GM12878 (cell line): ENCODE measurements around the gene CWC22. TPM values are rescaled to one million over a fixed set of nuclear protein-coding genes. Genes with fewer than 3 reads are reported as not detected.

ENCODE experiments used
- ATAC-seq: fragments of 200-7000 bp; cut with Tn5 transposase; 3 replicates; pipeline ENCODE4 v1.9.1; 2020; ENCODE audit warnings: mild to moderate bottlenecking, moderate library complexity
- BruUV-seq: library from RNA; stranded (reverse); fragments of 400-500 nt; replicated peaks from 2 replicates; lab custom pipeline; 2021; lab: Mats Ljungman, UMichigan
- CTCF ChIA-PET: fragments of 300-600 bp; sonication (Branson Sonifier 250); formaldehyde crosslinking; extraction: SDS; loops from one replicate; lab custom pipeline; 2021; ENCODE audit warnings: inconsistent platforms; lab: Yijun Ruan, JAX
- POLR2A ChIA-PET: fragments of 350-600 bp; formaldehyde crosslinking; extraction: SDS; loops from one replicate; lab custom pipeline; 2021; ENCODE audit warnings: inconsistent platforms; lab: Charles Lee
- RAD21 ChIA-PET: fragments of 300-600 bp; sonication (Branson Sonifier 250); formaldehyde crosslinking; loops from one replicate; lab custom pipeline; 2023; ENCODE audit warnings: antibody characterized with exemption; ENCODE audit not compliant: unreplicated experiment; lab: Charles Lee
- SMC1A ChIA-PET: fragments of 300-600 bp; sonication (Branson Sonifier 250); formaldehyde crosslinking; loops from one replicate; lab custom pipeline; 2023; ENCODE audit not compliant: unreplicated experiment, uncharacterized antibody; lab: Charles Lee
- DNase-seq: peaks from one replicate; pipeline ENCODE4 v3.0.0-alpha.2; 2011; ENCODE audit warnings: low read depth, low spot score
- FAIRE-seq: peaks from 3 replicates; lab custom pipeline; 2011; peaks lifted over from hg19 to GRCh38; lab: Jason Lieb, UNC
- H2AFZ ChIP-seq: 2 replicates; pipeline ENCODE4 v1.6.0; 2011; ENCODE audit warnings: low read depth, low read length, control low read depth; ENCODE audit not compliant: control insufficient read depth
- H3K27ac ChIP-seq: 2 replicates; pipeline ENCODE4 v1.5.1; 2011; ENCODE audit warnings: control low read depth; ENCODE audit not compliant: control insufficient read depth, insufficient read depth
- H3K27me3 ChIP-seq, 2 experiments: replicated peaks in 1 of 2; 2 replicates each; pipeline versions ENCODE4 v1.6.0 to v1.6.1; 2011; ENCODE audit warnings: low read length in 1 of 2; ENCODE audit not compliant: control insufficient read depth in 2 of 2, insufficient read depth in 2 of 2
- H3K36me3 ChIP-seq, 2 experiments: 2 replicates each; pipeline ENCODE4 v1.5.1; 2011; ENCODE audit warnings: low read length in 1 of 2; ENCODE audit not compliant: control insufficient read depth in 2 of 2, insufficient read depth in 2 of 2
- H3K4me1 ChIP-seq: 2 replicates; pipeline ENCODE4 v1.6.1; 2011; ENCODE audit warnings: mild to moderate bottlenecking, low read length, moderate library complexity, mixed read lengths; ENCODE audit not compliant: control insufficient read depth, insufficient read depth
- H3K4me2 ChIP-seq: 2 replicates; pipeline ENCODE4 v1.6.0; 2011; ENCODE audit warnings: control low read depth; ENCODE audit not compliant: control insufficient read depth, insufficient read depth
- H3K4me3 ChIP-seq: fragments of 200-600 bp; sonication (generic); 2 replicates; pipeline ENCODE4 v1.5.1; 2016
- H3K79me2 ChIP-seq: 2 replicates; pipeline ENCODE4 v1.6.0; 2011; ENCODE audit warnings: low read length; ENCODE audit not compliant: control insufficient read depth, insufficient read depth
- H3K9ac ChIP-seq: 2 replicates; pipeline ENCODE4 v1.8.0; 2011; ENCODE audit warnings: low read length, control low read depth, mixed read lengths; ENCODE audit not compliant: control insufficient read depth, insufficient read depth
- H3K9me3 ChIP-seq: replicated peaks from 3 replicates; pipeline ENCODE4 v1.5.1; 2011; ENCODE audit warnings: mild to moderate bottlenecking, low read length; ENCODE audit not compliant: control insufficient read depth, insufficient read depth
- H4K20me1 ChIP-seq: 2 replicates; pipeline ENCODE4 v1.6.0; 2011; ENCODE audit not compliant: control insufficient read depth, insufficient read depth
- BMI1 ChIP-seq: fragments of 450-650 bp; IDR thresholded peaks from 2 replicates; pipeline ENCODE4 v1.6.1; 2016; ENCODE audit warnings: mild to moderate bottlenecking, moderate library complexity, borderline replicate concordance
- ELK1 ChIP-seq: IDR thresholded peaks from 2 replicates; pipeline ENCODE4 v1.6.1; 2012; ENCODE audit warnings: low read depth, low read length, improper control_type of control experiment
- GATAD2B ChIP-seq: fragments of 450-650 bp; conservative IDR thresholded peaks from 2 replicates; pipeline ENCODE4 v1.6.1; 2017; ENCODE audit warnings: low read depth, mild to moderate bottlenecking, moderate library complexity
- JUND ChIP-seq: IDR thresholded peaks from 2 replicates; pipeline ENCODE4 v1.6.1; 2012; ENCODE audit warnings: low read depth, mild to moderate bottlenecking, low read length, improper control_type of control experiment, moderate library complexity
- KLF5 ChIP-seq: fragments of 450-650 bp; IDR thresholded peaks from 2 replicates; pipeline ENCODE4 v1.6.1; 2014; ENCODE audit warnings: mild to moderate bottlenecking; ENCODE audit not compliant: partially characterized antibody
- MAX ChIP-seq: IDR thresholded peaks from 2 replicates; pipeline ENCODE4 v1.6.1; 2012; ENCODE audit warnings: low read depth, low read length, improper control_type of control experiment
- NFYA ChIP-seq: IDR thresholded peaks from 2 replicates; pipeline ENCODE4 v1.6.1; 2011; ENCODE audit warnings: low read depth, mild to moderate bottlenecking, low read length, improper control_type of control experiment, borderline replicate concordance
- NR2F1 ChIP-seq: fragments of 450-650 bp; conservative IDR thresholded peaks from 2 replicates; pipeline ENCODE4 v1.6.1; 2017; ENCODE audit warnings: mild to moderate bottlenecking
- POLR2A ChIP-seq: IDR thresholded peaks from 2 replicates; pipeline ENCODE4 v1.6.1; 2011; ENCODE audit warnings: low read depth, mild to moderate bottlenecking, low read length
- SMAD1 ChIP-seq: fragments of 450-650 bp; IDR thresholded peaks from 2 replicates; pipeline ENCODE4 v1.6.1; 2018; ENCODE audit warnings: mild to moderate bottlenecking, low read depth; ENCODE audit not compliant: partially characterized antibody
- SMARCA5 ChIP-seq: fragments of 450-650 bp; IDR thresholded peaks from 2 replicates; pipeline ENCODE4 v1.6.1; 2017; ENCODE audit warnings: mild to moderate bottlenecking
- SP1 ChIP-seq: IDR thresholded peaks from one replicate; pipeline ENCODE4 v1.6.1; 2011; ENCODE audit warnings: low read depth, low read length
- SREBF1 ChIP-seq: IDR thresholded peaks from 2 replicates; pipeline ENCODE4 v1.6.1; 2012; ENCODE audit warnings: mild to moderate bottlenecking, low read length
- TCF7 ChIP-seq: IDR thresholded peaks from 2 replicates; pipeline ENCODE4 v1.6.1; 2014; ENCODE audit warnings: antibody characterized with exemption, borderline replicate concordance
- WRNIP1 ChIP-seq: IDR thresholded peaks from 2 replicates; pipeline ENCODE4 v1.6.1; 2011; ENCODE audit warnings: low read depth, low read length, improper control_type of control experiment, borderline replicate concordance
- ZBED1 ChIP-seq: IDR thresholded peaks from 2 replicates; pipeline ENCODE4 v1.6.1; 2016; ENCODE audit warnings: borderline replicate concordance
- ZNF622 ChIP-seq: fragments of 450-650 bp; IDR thresholded peaks from 2 replicates; pipeline ENCODE4 v1.6.1; 2017; ENCODE audit warnings: mild to moderate bottlenecking, inconsistent platforms
- WGBS: methylation state at CpG from one replicate; pipeline ENCODE4 v1.1.6; 2016; ENCODE audit warnings: low lambda C conversion rate; ENCODE audit not compliant: insufficient replicate concordance, insufficient coverage; ENCODE audit errors: missing lambda C conversion rate; 5-methylcytosine and 5-hydroxymethylcytosine counted together
- in situ Hi-C: fragments of 300-500 bp; cut with MboI; formaldehyde crosslinking; loops from 9 replicates; pipeline ENCODE4 v1.14.3; 2018; ENCODE audit warnings: mixed read lengths
- intact Hi-C: fragments of 100-400 bp; cut with micrococcal nuclease; formaldehyde crosslinking; loops from one replicate; pipeline ENCODE4 v1.14.2; 2022; ENCODE audit not compliant: unreplicated experiment
- polyA plus RNA-seq, 11 experiments: library from polyadenylated mRNA; depleted of rRNA in 4 of 11; unstranded in 6 of 11; stranded (reverse) in 5 of 11; fragments of >200 nt; fragmentation: Nextera tagmentation in 4 of 11; fragmentation: Illumina TruSeq in 1 of 11; extraction: Ambion mirVana in 4 of 11; extraction: Trizol in 1 of 11; gene quantifications; 1 replicate in 1 of 11; 2 replicates in 10 of 11; pipeline versions ENCODE4 v1.2.1 to v1.2.3, GENCODE V29; 2011 to 2016; ENCODE audit warnings: inconsistent platforms in 2 of 11, missing spikeins in 2 of 11, low read depth in 1 of 11
- total RNA-seq, 4 experiments: library from RNA; depleted of rRNA in 3 of 4; stranded (reverse); fragments of >200 nt in 3 of 4; fragmentation: Illumina TruSeq in 1 of 4; extraction: Trizol in 1 of 4; gene quantifications; 2 replicates each; pipeline versions ENCODE4 v1.2.1 to v1.2.3, GENCODE V29; 2013 to 2021
- TF ChIP-seq, protein P1 (sequence below): IDR thresholded peaks from 2 replicates; pipeline ENCODE4 v1.6.1; 2012; ENCODE audit warnings: mild to moderate bottlenecking, low read depth, low read length

The CWC22 gene
- total and polyA plus RNA-seq, 10 of the 15 experiments (the other 5 are each of a cell fraction or from before 2014, with no cell fraction given) = 8.2 to 38.5 (median 26.3) TPM

- H3K27me3 ChIP-seq = no peaks in the 10 kb centered on the region
- TF ChIP-seq SMARCA5 = no peak
- TF ChIP-seq WRNIP1 = no peak
- TF ChIP-seq BMI1 = no peak
- no peak for TF ChIP-seq POLR2A
- TF ChIP-seq KLF5 = no peak
- no peak for TF ChIP-seq SP1
- no peak for TF ChIP-seq ZNF622
- TF ChIP-seq JUND = no peak
- TF ChIP-seq NR2F1 = no peak
- no peak overlapping the region for H3K27ac ChIP-seq
- ATAC-seq (no peak), FAIRE-seq (no peak), DNase-seq (no peak)
- intact Hi-C loops = no loop called here
- no peaks in the 10 kb centered on the region for H4K20me1 ChIP-seq
- no peaks in the 10 kb centered on the region for H3K79me2 ChIP-seq
- no peaks in the 10 kb centered on the region for H3K9me3 ChIP-seq
- POLR2A ChIA-PET = no interaction called here
- BruUV-seq = no TSS peak
- in situ Hi-C loops = no loop called here
- SMC1A ChIA-PET = interaction anchor here (1.5 kb wide), 1 partner anchor 8 kb away, joined by 3 read pairs; no protein-coding TSS in a partner anchor
- WGBS = 0% methylated on average over 1 of the region's 1 CpG
- H3K4me2 ChIP-seq = no peak overlapping the region
- no peak overlapping the region for H3K9ac ChIP-seq
- no peaks in the 10 kb centered on the region for H3K4me1 ChIP-seq
- no peaks in the 10 kb centered on the region for H3K36me3 ChIP-seq
- CTCF ChIA-PET = no interaction called here
- no peak overlapping the region for H2AFZ ChIP-seq
- RAD21 ChIA-PET = no interaction called here
- H3K4me3 ChIP-seq = no peak overlapping the region
Observed at GRCh38 chr2:180048251-180048650, 41.2 kb upstream of the CWC22 start.

DNA sequence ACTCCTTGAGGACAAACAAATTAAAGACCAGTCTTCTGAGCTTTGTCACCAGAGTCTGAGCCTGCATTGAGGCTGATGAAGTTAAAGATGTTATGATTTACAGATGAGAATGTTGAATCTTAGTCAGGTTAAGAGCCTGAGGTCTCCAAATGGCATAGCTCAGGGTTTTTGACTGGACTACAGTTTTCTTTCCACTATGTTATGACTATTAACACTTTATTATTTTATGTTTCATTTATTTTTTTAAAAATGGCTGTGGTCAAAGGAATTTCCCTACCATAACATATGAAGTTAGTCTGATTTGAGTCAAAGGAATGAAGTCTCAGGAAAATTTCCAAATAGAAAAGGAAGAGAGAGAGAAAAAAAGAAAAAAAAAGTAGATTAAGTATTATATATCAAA is 39.7 kb upstream of the CWC22 start:
- ATAC-seq = no peak
- CTCF ChIA-PET = no interaction called here
- TF ChIP-seq GATAD2B = no peak
- TF ChIP-seq SREBF1 = no peak
- TF ChIP-seq ELK1 = no peak
- no peak for TF ChIP-seq TCF7
- no peak for TF ChIP-seq MAX
- TF ChIP-seq, protein P1, sequence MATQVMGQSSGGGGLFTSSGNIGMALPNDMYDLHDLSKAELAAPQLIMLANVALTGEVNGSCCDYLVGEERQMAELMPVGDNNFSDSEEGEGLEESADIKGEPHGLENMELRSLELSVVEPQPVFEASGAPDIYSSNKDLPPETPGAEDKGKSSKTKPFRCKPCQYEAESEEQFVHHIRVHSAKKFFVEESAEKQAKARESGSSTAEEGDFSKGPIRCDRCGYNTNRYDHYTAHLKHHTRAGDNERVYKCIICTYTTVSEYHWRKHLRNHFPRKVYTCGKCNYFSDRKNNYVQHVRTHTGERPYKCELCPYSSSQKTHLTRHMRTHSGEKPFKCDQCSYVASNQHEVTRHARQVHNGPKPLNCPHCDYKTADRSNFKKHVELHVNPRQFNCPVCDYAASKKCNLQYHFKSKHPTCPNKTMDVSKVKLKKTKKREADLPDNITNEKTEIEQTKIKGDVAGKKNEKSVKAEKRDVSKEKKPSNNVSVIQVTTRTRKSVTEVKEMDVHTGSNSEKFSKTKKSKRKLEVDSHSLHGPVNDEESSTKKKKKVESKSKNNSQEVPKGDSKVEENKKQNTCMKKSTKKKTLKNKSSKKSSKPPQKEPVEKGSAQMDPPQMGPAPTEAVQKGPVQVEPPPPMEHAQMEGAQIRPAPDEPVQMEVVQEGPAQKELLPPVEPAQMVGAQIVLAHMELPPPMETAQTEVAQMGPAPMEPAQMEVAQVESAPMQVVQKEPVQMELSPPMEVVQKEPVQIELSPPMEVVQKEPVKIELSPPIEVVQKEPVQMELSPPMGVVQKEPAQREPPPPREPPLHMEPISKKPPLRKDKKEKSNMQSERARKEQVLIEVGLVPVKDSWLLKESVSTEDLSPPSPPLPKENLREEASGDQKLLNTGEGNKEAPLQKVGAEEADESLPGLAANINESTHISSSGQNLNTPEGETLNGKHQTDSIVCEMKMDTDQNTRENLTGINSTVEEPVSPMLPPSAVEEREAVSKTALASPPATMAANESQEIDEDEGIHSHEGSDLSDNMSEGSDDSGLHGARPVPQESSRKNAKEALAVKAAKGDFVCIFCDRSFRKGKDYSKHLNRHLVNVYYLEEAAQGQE = no peak
- no peak for TF ChIP-seq SMAD1
- no peak for TF ChIP-seq ZBED1
- TF ChIP-seq NFYA = no peak

More for the DNA sequence above, 39.7 kb upstream of the CWC22 start:
- Histone ChIP-seq H4K20me1 (no peaks in the 10 kb centered on the region), H3K9me3 (no peaks in the 10 kb centered on the region), H3K79me2 (no peaks in the 10 kb centered on the region), H3K27ac (no peak overlapping the region), H3K4me2 (no peak overlapping the region), H3K9ac (no peak overlapping the region), H3K4me3 (no peak overlapping the region), H2AFZ (no peak overlapping the region), H3K4me1 (no peaks in the 10 kb centered on the region), H3K27me3 (no peaks in the 10 kb centered on the region), H3K36me3 (no peaks in the 10 kb centered on the region)
- BruUV-seq = no TSS peak
- DNase-seq = no peak
- intact Hi-C loops (no loop called here), in situ Hi-C loops (no loop called here)
- FAIRE-seq = no peak
- ChIA-PET POLR2A (no interaction called here), SMC1A (no interaction called here), RAD21 (no interaction called here)
